Measurements from ENCODE around the gene PAX8.

DNA sequence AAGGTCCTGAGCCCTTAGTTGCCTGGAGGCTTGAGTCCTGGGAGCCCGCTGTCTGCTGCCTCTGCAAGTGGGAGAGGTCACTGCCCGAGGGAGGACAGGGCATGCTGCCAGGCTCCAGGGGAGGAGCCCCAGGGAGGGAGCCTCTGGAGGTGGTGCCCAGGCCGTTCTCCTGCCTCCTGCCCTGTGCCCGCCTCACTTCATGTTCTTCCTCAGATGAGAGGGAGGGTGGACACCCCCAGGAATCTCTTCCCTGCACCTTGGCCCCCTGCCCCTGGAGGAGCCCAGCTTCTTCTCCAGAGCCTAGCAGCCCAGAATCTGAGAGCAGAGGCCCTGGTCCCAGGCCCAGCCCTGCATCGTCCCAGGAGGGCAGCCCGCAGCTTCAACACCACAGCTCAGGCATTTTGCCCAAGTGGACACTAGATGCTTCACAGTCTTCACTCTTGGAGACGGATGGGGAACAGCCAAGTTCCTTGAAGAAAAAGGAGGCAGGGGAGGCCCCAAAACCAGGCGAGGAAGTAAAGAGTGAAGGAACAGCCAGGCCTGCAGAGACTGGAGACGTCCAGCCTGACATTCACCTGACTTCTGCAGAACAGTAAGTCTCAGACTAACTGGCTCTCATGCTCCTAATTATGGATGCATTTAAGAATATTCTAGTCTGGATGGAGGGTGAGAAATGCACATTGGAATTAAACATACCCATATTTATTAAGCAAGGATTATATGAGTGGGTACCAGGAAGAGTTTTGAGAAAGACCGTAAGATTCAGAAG lies 92.9 kb downstream of the PAX8 start:
- TF ChIP-seq, protein P1, sequence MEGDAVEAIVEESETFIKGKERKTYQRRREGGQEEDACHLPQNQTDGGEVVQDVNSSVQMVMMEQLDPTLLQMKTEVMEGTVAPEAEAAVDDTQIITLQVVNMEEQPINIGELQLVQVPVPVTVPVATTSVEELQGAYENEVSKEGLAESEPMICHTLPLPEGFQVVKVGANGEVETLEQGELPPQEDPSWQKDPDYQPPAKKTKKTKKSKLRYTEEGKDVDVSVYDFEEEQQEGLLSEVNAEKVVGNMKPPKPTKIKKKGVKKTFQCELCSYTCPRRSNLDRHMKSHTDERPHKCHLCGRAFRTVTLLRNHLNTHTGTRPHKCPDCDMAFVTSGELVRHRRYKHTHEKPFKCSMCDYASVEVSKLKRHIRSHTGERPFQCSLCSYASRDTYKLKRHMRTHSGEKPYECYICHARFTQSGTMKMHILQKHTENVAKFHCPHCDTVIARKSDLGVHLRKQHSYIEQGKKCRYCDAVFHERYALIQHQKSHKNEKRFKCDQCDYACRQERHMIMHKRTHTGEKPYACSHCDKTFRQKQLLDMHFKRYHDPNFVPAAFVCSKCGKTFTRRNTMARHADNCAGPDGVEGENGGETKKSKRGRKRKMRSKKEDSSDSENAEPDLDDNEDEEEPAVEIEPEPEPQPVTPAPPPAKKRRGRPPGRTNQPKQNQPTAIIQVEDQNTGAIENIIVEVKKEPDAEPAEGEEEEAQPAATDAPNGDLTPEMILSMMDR (IDR thresholded peaks at IDR 0.05; ENCODE audit: borderline replicate concordance, extremely low read depth, low read length, poor library complexity, severe bottlenecking), result no peak
- TF ChIP-seq EZH2 (IDR thresholded peaks at IDR 0.05; ENCODE audit: borderline replicate concordance, low read depth, low read length, severe bottlenecking), result no peak

All from DND-41 (cell line).